ENCODE data around the gene PMFBP1.
"Not testable (repeated sequence)": the region's sequence is repeated elsewhere in the genome, so short reads cannot be mapped to it uniquely, and the experiment has no call there.

The PMFBP1 gene

DNA sequence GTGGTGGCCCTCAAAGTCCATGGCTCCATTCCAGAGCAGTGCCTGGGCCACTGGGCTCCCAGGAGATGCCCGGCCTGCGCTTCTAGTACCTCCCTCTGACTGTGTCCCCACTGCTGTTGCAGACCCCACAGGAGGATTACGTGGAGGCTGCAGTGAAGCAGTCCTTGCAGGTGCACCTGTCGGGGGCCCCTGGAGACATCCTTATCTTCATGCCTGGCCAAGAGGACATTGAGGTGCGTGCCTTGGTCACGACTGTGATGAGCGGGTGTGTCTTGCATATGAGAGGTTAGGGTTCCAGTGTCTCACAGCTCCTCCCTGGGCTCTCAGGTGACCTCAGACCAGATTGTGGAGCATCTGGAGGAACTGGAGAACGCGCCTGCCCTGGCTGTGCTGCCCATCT is 67.0 kb downstream of the PMFBP1 start:
- DNase-seq (ENCODE audit: low read depth) = no peak

- DNase-seq (ENCODE audit: low read depth) = no peak
These were observed 70.8 kb downstream of the PMFBP1 start for GRCh38 chr16:72101195-72101594.

DNA sequence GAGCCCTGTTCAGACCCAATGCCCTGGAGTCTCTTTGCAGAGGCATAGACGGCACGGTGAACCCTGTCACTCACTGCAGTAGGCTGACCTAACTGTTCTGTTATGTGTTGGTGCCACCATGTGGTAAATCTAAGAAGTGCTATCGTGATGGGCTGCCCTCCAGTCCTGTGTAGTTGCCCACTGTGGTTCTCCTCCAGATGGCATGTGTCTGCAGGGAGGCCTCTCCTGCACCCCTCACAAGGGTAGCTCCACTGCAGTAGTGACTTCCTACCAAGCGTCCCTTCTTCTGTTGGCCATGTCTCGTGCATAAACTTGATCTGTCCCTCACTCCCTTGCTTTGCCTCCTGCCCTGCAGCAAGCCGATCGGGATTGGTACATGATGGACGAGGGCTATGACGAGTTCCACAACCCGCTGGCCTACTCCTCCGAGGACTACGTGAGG is 72.6 kb downstream of the PMFBP1 start:
- peak; percentile 6 for DNase-seq (ENCODE audit: low read depth)

GRCh38 chr16:72098936-72099335 is 73.0 kb downstream of the PMFBP1 start:
- DNase-seq (ENCODE audit: low read depth) = no peak

- peak; percentile 3 for DNase-seq (ENCODE audit: low read depth)
These were observed 77.7 kb downstream of the PMFBP1 start for GRCh38 chr16:72094266-72094610.

GRCh38 chr16:72093448-72094265 is 78.3 kb downstream of the PMFBP1 start, which contains the start of the genes DHX38 and TXNL4B:
Gene DHX38, plus strand, starts transcription at chr16:72093847. Its CDS starts 2,311 bp downstream, at chr16:72096158.
Gene TXNL4B, minus strand, starts transcription at chr16:72093620. Its CDS starts 2,871 bp downstream, at chr16:72090749.
- DNase-seq (ENCODE audit: low read depth) = peak; percentile 78

DNA sequence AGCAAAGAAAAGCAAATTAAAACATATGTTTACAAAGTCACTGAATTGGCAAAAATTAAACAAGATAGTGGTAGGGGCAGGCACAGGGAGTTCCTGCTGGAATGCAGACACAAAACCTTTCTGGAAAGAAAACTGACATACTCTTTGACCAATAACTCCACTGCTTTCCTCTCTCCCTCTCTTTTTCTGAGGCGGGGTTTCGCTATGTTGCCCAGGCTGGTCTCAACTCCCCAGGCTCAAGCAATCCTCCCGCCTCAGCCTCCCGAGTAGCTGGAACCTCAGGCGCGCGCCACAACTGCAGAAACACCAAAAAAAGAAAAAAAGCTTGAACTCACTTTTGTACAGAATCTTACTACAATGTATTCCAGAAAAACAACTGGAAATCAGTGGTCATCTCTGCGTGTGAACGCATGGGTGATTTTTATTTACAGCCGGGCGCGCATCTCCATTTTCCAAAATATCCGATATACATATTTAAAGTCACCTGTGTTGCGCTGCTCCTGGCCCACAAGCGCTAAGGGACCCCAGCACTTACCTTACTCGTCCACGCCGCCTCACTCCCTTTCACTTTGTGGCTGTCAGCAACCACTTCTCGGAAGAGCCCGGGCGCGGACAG is 79.0 kb downstream of the PMFBP1 start:
- DNase-seq (ENCODE audit: low read depth) = no peak

- DNase-seq (ENCODE audit: low read depth) = no peak
These were observed 80.7 kb downstream of the PMFBP1 start for GRCh38 chr16:72091217-72091616.

DNA sequence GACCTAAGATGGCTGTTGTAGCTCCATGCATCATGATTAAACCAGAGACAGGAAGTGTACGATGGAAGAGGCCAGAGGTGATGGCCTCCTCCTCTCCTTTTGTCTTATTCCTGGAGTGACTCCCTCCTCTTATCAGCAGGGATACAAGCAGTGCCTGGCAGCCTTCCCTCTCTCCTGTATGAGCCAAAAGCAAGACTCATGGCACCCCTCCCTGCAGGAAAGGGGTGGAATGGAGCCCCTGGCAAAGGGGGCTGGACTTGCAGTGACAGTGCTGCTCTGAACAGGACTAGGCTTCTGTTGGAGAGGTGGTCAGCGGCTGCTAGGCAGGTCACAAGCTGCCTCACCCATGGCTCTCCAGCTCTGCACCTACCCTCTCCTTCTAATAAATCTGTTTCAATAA is 87.0 kb downstream of the PMFBP1 start:
- no peak for DNase-seq (ENCODE audit: low read depth)

- DNase-seq (ENCODE audit: low read depth) = no peak
These were observed 87.5 kb downstream of the PMFBP1 start for GRCh38 chr16:72084445-72084844.

- DNase-seq (ENCODE audit: low read depth) = no peak
These were observed 88.1 kb downstream of the PMFBP1 start for GRCh38 chr16:72083778-72084404.

DNA sequence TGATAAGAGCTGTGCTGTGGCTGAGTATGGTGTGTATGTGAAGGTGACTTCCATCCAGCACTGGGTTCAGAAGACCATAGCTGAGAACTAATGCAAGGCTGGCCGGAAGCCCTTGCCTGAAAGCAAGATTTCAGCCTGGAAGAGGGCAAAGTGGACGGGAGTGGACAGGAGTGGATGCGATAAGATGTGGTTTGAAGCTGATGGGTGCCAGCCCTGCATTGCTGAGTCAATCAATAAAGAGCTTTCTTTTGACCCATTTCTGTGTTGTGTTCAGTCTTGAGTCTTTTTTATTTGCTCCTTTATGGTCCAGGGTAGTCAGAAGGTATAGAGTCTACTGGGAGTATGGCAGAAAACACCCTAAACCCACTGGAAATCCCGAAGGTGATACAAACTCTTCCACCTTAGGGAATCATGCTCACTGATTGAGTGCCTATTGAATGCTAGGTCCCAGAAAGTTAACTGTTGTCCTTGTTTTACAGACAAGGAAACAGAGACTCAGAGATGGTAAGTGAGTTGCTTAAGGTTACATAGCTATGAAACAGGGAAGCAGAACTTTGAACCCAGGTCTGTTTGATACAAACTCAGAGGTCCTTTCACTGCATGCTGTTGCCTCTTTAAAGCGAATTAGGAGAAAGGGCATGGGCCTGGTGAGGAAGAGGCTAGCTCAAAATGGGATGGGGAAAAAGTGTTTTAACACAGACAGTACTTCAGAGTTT is 94.8 kb downstream of the PMFBP1 start:
- not testable (repeated sequence) for DNase-seq (ENCODE audit: low read depth)

DNA sequence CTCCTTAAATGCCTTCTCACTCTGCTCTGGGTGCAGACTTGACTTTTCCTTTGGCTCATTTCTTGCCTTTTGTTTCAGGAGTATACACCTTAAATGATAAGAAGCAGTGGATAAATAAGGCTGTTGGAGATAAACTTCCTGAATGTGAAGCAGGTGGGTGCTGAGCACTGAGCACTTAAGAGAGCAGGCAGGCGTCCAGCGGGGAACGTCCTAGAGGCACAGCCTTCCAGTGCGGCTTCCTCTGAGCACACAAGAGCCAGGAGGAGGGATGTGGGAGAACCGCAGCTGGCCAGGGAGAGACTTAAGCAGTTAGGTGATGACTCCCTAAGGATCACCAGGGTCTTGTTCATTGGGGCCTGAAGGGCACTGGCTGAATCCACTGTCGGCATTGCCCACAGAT is 96.9 kb downstream of the PMFBP1 start:
- not testable (repeated sequence) for DNase-seq (ENCODE audit: low read depth)

DNA sequence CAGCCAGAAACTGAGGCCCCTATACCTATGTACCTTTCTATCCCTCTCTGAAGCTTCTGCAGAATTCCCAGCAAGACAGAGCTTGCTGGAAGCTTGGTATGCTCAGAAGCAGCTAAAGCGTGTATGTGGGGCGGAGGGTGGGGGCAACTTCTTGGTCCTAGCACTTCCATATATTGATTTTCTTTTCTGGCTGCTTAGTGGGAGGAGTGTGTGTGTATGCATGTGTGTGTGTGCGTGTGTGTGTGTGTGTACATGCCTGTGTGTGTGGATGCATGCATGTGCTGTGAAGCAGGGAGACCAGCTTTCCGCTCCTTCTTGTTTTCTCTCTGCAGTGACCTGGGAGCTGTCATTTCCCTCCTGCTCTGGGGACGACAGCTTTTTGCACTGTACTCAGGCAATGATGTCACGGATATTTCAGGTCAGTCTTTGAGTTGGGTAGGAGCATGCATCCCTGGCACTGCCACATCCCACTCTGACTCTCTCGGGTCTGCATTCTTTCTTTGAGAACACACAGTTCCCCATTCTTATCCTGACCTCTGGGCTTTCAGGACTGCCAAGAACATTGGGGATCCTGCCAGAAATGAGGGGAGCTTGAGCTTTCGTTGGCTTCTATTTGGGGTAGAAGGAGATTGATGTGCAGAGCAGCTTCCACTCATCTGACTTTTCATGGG is 98.3 kb downstream of the PMFBP1 start:
- no peak for DNase-seq (ENCODE audit: low read depth)

DNA sequence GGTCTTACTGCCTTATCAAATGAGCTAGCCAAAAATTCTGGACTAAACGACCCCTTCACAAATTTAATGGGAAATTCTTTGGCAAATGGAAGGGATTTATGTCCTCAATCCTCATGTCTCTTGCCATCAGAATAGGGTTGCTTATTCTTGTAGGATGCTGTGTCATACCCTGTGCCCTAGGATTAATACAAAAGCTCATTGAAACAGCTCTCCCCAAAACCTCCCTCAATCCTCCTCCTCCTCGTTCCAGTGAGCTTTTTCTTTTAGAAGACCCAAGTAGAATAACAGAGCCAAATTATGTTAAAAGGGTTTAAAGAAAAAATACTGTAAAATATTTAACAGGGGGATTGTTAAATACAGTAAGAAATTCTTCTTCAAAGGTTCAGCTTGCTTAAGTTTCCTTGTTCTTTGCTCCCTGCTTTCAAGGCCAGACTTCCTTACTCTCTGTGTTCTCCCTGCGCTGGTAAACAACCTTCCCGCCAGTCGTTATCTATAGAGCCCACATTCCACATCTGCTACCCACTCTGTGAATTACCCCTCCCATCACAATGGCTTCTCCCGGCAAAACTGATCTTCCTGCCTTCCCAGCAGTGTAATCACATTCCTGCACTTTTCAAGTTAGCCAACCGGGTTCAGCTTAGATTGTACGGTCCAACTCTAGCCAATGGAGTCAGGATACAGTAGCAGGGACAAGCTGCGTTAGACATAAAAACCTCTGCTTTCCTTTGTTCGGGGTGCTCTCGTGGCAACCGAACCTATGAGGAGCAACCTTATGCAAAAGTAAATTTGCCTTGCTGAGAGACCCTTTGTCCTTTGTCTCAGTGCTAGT is 99.2 kb downstream of the PMFBP1 start:
- no peak for DNase-seq (ENCODE audit: low read depth)

Data from stimulated activated CD8-positive, alpha-beta memory T cell treated with anti-CD3 and anti-CD28 coated beads, Interleukin-7, amount 100 ng/mL, for 24 hours (primary cell).